Activated CD4-positive, CD25-positive, alpha-beta regulatory T cell treated with anti-CD3 and anti-CD28 coated beads, Interleukin-2, amount 50 U/mL, for 16 hours (primary cell): Measurements from ENCODE around the gene CRYGN.

ENCODE experiments used
- DNase-seq: peaks from one replicate; pipeline ENCODE4 v3.0.0-alpha.2; 2020; ENCODE audit warnings: low read depth, low spot score

The CRYGN gene

GRCh38 chr7:151391358-151391730 lies 48.6 kb downstream of the CRYGN start:
- DNase-seq = no peak

- DNase-seq = no peak
Observed at GRCh38 chr7:151390598-151391357, 49.2 kb downstream of the CRYGN start.

GRCh38 chr7:151389768-151390597 lies 50.0 kb downstream of the CRYGN start:
- no peak for DNase-seq

GRCh38 chr7:151389096-151389767 lies 50.7 kb downstream of the CRYGN start:
- no peak for DNase-seq

GRCh38 chr7:151388430-151388829 lies 51.5 kb downstream of the CRYGN start:
- no peak for DNase-seq

GRCh38 chr7:151388007-151388297 lies 52.0 kb downstream of the CRYGN start:
- DNase-seq = no peak

GRCh38 chr7:151387161-151388006 lies 52.6 kb downstream of the CRYGN start:
- no peak for DNase-seq

GRCh38 chr7:151386301-151387160 lies 53.4 kb downstream of the CRYGN start:
- no peak for DNase-seq

- no peak for DNase-seq
Observed at GRCh38 chr7:151385626-151386300, 54.2 kb downstream of the CRYGN start.

GRCh38 chr7:151384776-151385625 lies 54.9 kb downstream of the CRYGN start:
- no peak for DNase-seq

GRCh38 chr7:151384352-151384697 lies 55.6 kb downstream of the CRYGN start:
- DNase-seq = no peak

GRCh38 chr7:151383638-151384351 lies 56.1 kb downstream of the CRYGN start:
- DNase-seq = no peak

- no peak for DNase-seq
Observed at GRCh38 chr7:151382079-151382885, 57.7 kb downstream of the CRYGN start.

GRCh38 chr7:151381348-151382078 lies 58.4 kb downstream of the CRYGN start:
- no peak for DNase-seq

- DNase-seq = no peak
Observed at GRCh38 chr7:151381098-151381347, 58.9 kb downstream of the CRYGN start.

GRCh38 chr7:151380199-151381097 lies 59.5 kb downstream of the CRYGN start:
- no peak for DNase-seq
